Measurements from ENCODE around the gene WNT5A.

DNA sequence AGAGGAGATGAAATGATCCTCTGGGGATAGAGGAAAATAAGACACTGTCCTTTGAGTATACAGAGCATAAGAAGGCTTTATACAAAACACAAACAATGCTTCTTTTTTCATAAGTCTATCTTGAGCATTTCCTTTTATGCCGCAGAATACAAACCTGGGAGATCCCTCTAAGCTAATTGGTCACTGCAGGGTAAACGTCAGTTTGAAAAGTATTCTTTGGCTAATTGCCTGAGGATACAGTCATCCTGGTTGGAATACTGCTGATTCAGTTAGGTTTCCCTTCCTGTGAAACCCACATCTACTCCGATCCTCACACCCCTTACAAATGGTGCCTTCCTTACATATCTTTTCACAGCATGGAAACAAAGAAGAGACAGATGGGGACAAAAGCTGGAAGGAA is 10.6 kb downstream of the WNT5A start:
- TF ChIP-seq, protein P1, sequence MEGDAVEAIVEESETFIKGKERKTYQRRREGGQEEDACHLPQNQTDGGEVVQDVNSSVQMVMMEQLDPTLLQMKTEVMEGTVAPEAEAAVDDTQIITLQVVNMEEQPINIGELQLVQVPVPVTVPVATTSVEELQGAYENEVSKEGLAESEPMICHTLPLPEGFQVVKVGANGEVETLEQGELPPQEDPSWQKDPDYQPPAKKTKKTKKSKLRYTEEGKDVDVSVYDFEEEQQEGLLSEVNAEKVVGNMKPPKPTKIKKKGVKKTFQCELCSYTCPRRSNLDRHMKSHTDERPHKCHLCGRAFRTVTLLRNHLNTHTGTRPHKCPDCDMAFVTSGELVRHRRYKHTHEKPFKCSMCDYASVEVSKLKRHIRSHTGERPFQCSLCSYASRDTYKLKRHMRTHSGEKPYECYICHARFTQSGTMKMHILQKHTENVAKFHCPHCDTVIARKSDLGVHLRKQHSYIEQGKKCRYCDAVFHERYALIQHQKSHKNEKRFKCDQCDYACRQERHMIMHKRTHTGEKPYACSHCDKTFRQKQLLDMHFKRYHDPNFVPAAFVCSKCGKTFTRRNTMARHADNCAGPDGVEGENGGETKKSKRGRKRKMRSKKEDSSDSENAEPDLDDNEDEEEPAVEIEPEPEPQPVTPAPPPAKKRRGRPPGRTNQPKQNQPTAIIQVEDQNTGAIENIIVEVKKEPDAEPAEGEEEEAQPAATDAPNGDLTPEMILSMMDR (conservative IDR thresholded peaks at IDR 0.05) = no peak
- TF ChIP-seq EZH2 (IDR thresholded peaks at IDR 0.05; ENCODE audit: low read depth) = no peak

All from PC-9 (cell line).